MM.1S (cell line): ENCODE data around the gene C17orf67.

Source experiments
- DNase-seq: peaks from one replicate; pipeline ENCODE4 v3.0.0-alpha.2; 2015
- H2AFZ ChIP-seq: fragments of 300-600 bp; sonication (generic); 2 replicates; pipeline ENCODE4 v1.6.0; 2016; ENCODE audit warnings: antibody characterized with exemption, low read length
- H3F3A ChIP-seq: fragments of 300-600 bp; sonication (generic); 2 replicates; pipeline ENCODE4 v1.6.1; 2016; ENCODE audit warnings: mild to moderate bottlenecking, antibody characterized with exemption, low read length, moderate library complexity, mixed read lengths; ENCODE audit not compliant: insufficient read depth
- H3K27ac ChIP-seq: fragments of 300-600 bp; sonication (generic); 2 replicates; pipeline ENCODE4 v1.5.1; 2016; ENCODE audit warnings: mild to moderate bottlenecking, low read length
- H3K27me3 ChIP-seq: fragments of 300-600 bp; sonication (generic); replicated peaks from 2 replicates; pipeline ENCODE4 v1.6.0; 2016; ENCODE audit warnings: low read length; ENCODE audit not compliant: insufficient read depth
- H3K36me3 ChIP-seq: fragments of 300-600 bp; sonication (generic); replicated peaks from 2 replicates; pipeline ENCODE4 v1.6.1; 2016; ENCODE audit warnings: mild to moderate bottlenecking, low read length, mixed read lengths; ENCODE audit not compliant: insufficient read depth
- H3K4me1 ChIP-seq: fragments of 300-600 bp; sonication (generic); 2 replicates; pipeline ENCODE4 v1.6.1; 2016; ENCODE audit warnings: low read length, mixed read lengths
- H3K4me2 ChIP-seq: fragments of 300-600 bp; sonication (generic); 2 replicates; pipeline ENCODE4 v1.6.0; 2016; ENCODE audit warnings: low read depth, low read length
- H3K4me3 ChIP-seq: fragments of 300-600 bp; sonication (generic); 2 replicates; pipeline ENCODE4 v1.5.1; 2016; ENCODE audit warnings: low read length, mixed read lengths
- H3K79me2 ChIP-seq: fragments of 300-600 bp; sonication (generic); 2 replicates; pipeline ENCODE4 v1.6.1; 2016; ENCODE audit warnings: mixed run types, low read length, mixed read lengths
- H3K9ac ChIP-seq: fragments of 300-600 bp; sonication (generic); 2 replicates; pipeline ENCODE4 v1.6.1; 2016; ENCODE audit warnings: low read length, mixed read lengths
- H3K9me2 ChIP-seq: fragments of 300-600 bp; sonication (generic); replicated peaks from 2 replicates; pipeline ENCODE4 v1.6.1; 2016; ENCODE audit warnings: mild to moderate bottlenecking, low read length, mixed read lengths; ENCODE audit not compliant: insufficient read depth
- H3K9me3 ChIP-seq: fragments of 300-600 bp; sonication (generic); replicated peaks from 2 replicates; pipeline ENCODE4 v1.6.1; 2016; ENCODE audit warnings: mild to moderate bottlenecking, low read length, mixed read lengths; ENCODE audit not compliant: insufficient read depth
- H4K20me1 ChIP-seq: fragments of 300-600 bp; sonication (generic); 2 replicates; pipeline ENCODE4 v1.6.1; 2016; ENCODE audit warnings: mild to moderate bottlenecking, low read length, moderate library complexity, mixed read lengths; ENCODE audit not compliant: insufficient read depth
- CTCF ChIP-seq: fragments of 300-600 bp; sonication (generic); IDR thresholded peaks from 2 replicates; pipeline ENCODE4 v1.5.1; 2016; ENCODE audit warnings: antibody characterized with exemption, low read length, mixed read lengths
- EZH2 ChIP-seq: fragments of 300-600 bp; sonication (generic); optimal IDR thresholded peaks from 2 replicates; pipeline ENCODE3; 2017; ENCODE audit warnings: low read depth, mild to moderate bottlenecking, antibody characterized with exemption, low read length, mixed read lengths
- EZH2phosphoT487 ChIP-seq: fragments of 300-600 bp; sonication (generic); IDR thresholded peaks from 2 replicates; pipeline ENCODE4 v1.6.1; 2018; ENCODE audit warnings: antibody characterized with exemption, low read length

The C17orf67 gene

GRCh38 chr17:56868716-56869115, 35.0 kb upstream of the C17orf67 start:
- no peaks in the 10 kb centered on the region for H3K79me2 ChIP-seq
- H3K27ac ChIP-seq = peak overlapping the region; percentile 96
- H3K9ac ChIP-seq = no peak overlapping the region
- no peaks in the 10 kb centered on the region for H3K9me3 ChIP-seq
- TF ChIP-seq EZH2phosphoT487 (no peak), EZH2 (no peak), CTCF (no peak)
- no peaks in the 10 kb centered on the region for H3K27me3 ChIP-seq
- no peaks in the 10 kb centered on the region for H4K20me1 ChIP-seq
- no peaks in the 10 kb centered on the region; the same call in 1 of the 2 replicates for H3K36me3 ChIP-seq
- no peak overlapping the region for H3K4me2 ChIP-seq
- no peak overlapping the region for H3K4me3 ChIP-seq
- H3K9me2 ChIP-seq = no peaks in the 10 kb centered on the region
- no peak overlapping the region for H2AFZ ChIP-seq
- H3F3A ChIP-seq = peaks cover 20% of the 10 kb centered on the region
- H3K4me1 ChIP-seq = peaks cover 37% of the 10 kb centered on the region
- no peak for DNase-seq

DNA sequence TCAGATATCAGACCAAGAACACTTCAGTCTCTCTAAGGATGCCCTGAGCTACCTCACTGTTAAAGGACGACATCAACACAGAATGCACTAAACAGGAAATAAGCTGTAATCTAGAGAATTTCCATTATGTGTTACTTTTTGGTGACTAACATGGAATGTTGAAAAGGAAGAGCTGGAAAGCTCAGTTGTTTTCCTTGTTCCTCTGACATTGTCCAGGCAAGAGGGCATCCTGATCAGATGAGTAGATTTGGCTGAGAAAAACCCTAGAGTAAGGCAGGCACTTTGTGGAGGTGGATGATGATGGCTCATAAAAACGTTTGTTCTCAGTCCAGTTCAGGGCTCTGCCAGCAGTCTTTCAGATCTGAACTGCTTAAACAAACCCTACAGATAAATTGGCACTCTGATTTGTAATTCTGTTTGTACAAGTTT, 34.2 kb upstream of the C17orf67 start:
- peaks cover 37% of the 10 kb centered on the region for H3K4me1 ChIP-seq
- no peaks in the 10 kb centered on the region for H3K9me2 ChIP-seq
- no peaks in the 10 kb centered on the region for H3K27me3 ChIP-seq
- H3K9ac ChIP-seq = no peak overlapping the region
- H2AFZ ChIP-seq = no peak overlapping the region
- no peaks in the 10 kb centered on the region; the same call in 1 of the 2 replicates for H3K36me3 ChIP-seq
- no peak overlapping the region for H3K4me2 ChIP-seq
- no peaks in the 10 kb centered on the region for H3K9me3 ChIP-seq
- peak overlapping the region; percentile 96; the same call in 1 of the 2 replicates for H3K27ac ChIP-seq
- DNase-seq = no peak
- H3F3A ChIP-seq = peaks cover 20% of the 10 kb centered on the region
- no peaks in the 10 kb centered on the region for H3K79me2 ChIP-seq
- TF ChIP-seq CTCF = no peak
- H3K4me3 ChIP-seq = no peak overlapping the region
- H4K20me1 ChIP-seq = no peaks in the 10 kb centered on the region

DNA sequence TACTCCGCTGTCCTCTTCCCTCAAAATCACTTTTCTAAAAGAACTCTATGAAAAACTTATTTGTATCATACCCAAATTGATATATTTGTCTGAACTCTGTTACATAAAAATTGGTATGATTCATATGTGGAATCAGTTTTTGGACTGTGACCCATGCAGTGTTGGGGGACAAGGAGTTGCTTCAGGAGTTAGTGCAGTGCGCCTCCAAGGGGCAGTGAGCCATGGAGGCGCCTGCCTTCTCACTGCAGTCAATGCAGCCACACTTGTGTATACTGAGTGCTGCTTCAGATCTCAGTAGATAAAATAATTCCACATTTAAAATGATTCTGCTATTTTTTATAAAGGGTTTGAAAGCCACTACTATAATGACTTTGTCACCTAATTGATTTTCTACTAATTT, 32.8 kb upstream of the C17orf67 start:
- Histone ChIP-seq H3K4me2 (no peak overlapping the region), H3K27me3 (no peaks in the 10 kb centered on the region), H3K4me3 (no peak overlapping the region), H3K36me3 (no peaks in the 10 kb centered on the region; the same call in 1 of the 2 replicates), H3K79me2 (no peaks in the 10 kb centered on the region), H4K20me1 (no peaks in the 10 kb centered on the region), H3K27ac (no peak overlapping the region), H3K4me1 (peaks cover 35% of the 10 kb centered on the region), H3K9me2 (no peaks in the 10 kb centered on the region), H3F3A (peaks cover 20% of the 10 kb centered on the region), H3K9me3 (no peaks in the 10 kb centered on the region), H3K9ac (no peak overlapping the region), H2AFZ (no peak overlapping the region)
- no peak for DNase-seq
- TF ChIP-seq EZH2 (no peak), CTCF (0 out of 2 replicates have a peak, but pooled peaks have one; percentile 6), EZH2phosphoT487 (no peak)
